ENCODE measurements around the gene CLEC2L. TPM values are rescaled to one million over a fixed set of nuclear protein-coding genes. Genes with fewer than 3 reads are reported as not detected.

CLEC2L gene
- total RNA-seq, 1 donor from 2014 or later = 0.83 TPM

- intact Hi-C loops (cut with DNase I) = no loop called here
- ATAC-seq (ENCODE audit: poor library complexity) (no peak), DNase-seq (no peak)
These were observed 68.2 kb downstream of the CLEC2L start for GRCh38 chr7:139591550-139592195.

- DNase-seq (no peak), ATAC-seq (ENCODE audit: poor library complexity) (no peak)
- intact Hi-C loops (cut with DNase I) = no loop called here
These were observed 69.4 kb downstream of the CLEC2L start for GRCh38 chr7:139592801-139593461.

- DNase-seq = no peak
- intact Hi-C loops (cut with DNase I) = no loop called here
These were observed 70.6 kb downstream of the CLEC2L start for GRCh38 chr7:139594090-139594489.

More at GRCh38 chr7:139594090-139594489, 70.6 kb downstream of the CLEC2L start:
- no peak for ATAC-seq (ENCODE audit: poor library complexity)

Other genes starting within 250 kb of the CLEC2L start
- gene FMC1, start 182.3 kb upstream of the CLEC2L start, total RNA-seq = 55.3 TPM
- 45.2 TPM for gene LUC7L2, start 163.8 kb upstream of the CLEC2L start, total RNA-seq
- not detected for gene KLRG2, start 40.0 kb upstream of the CLEC2L start, total RNA-seq

Measured in Right ventricle myocardium superior (tissue), 1 donor.